ENCODE data around the gene POLR1G. TPM values are rescaled to one million over a fixed set of nuclear protein-coding genes. Genes with fewer than 3 reads are reported as not detected.
A peak's percentile ranks its signal among the peaks of the same experiment; 100 is the strongest.

The POLR1G gene
- total and polyA plus RNA-seq, 7 donors: 6.0 to 12.5 (median 8.8) TPM

- peak overlapping the region; percentile 95 for H3K27ac ChIP-seq
- DNase-seq: no peak
- H3K4me3 ChIP-seq: no peak overlapping the region
- no peak for ATAC-seq
- H3K36me3 ChIP-seq (ENCODE audit: insufficient read depth in 1 of 2, low read depth in 1 of 2): no peaks in the 10 kb centered on the region
- intact Hi-C loops (cut with DNase I): no loop called here
- 83 to 90% (median 90%) methylated on average over 9 of the region's 9 CpGs for WGBS, 3 donors
- no peak for TF ChIP-seq CTCF (IDR thresholded peaks at IDR 0.05)
- peaks cover 17% of the 10 kb centered on the region for H3K4me1 ChIP-seq
- no peaks in the 10 kb centered on the region for H3K9me3 ChIP-seq
- no peaks in the 10 kb centered on the region for H3K27me3 ChIP-seq (ENCODE audit: insufficient read depth in 3 of 3, low read length in 2 of 3)
Observed at GRCh38 chr19:45440873-45441654, 34.6 kb downstream of the POLR1G start.

- TF ChIP-seq CTCF (IDR thresholded peaks at IDR 0.05): no peak
- peak overlapping the region; percentile 85 for H3K27ac ChIP-seq
- intact Hi-C loops (cut with DNase I): no loop called here
- no peak for DNase-seq
- H3K9me3 ChIP-seq: no peaks in the 10 kb centered on the region
- H3K27me3 ChIP-seq (ENCODE audit: insufficient read depth in 3 of 3, low read length in 2 of 3): no peaks in the 10 kb centered on the region
- 79 to 84% (median 82%) methylated on average over 2 of the region's 2 CpGs for WGBS, 3 donors
- H3K4me1 ChIP-seq: peaks cover 17% of the 10 kb centered on the region
- no peak overlapping the region for H3K4me3 ChIP-seq
- ATAC-seq: no peak
- no peaks in the 10 kb centered on the region for H3K36me3 ChIP-seq (ENCODE audit: insufficient read depth in 1 of 2, low read depth in 1 of 2)
Observed at GRCh38 chr19:45442408-45442777, 35.9 kb downstream of the POLR1G start.

GRCh38 chr19:45442778-45443461, 36.5 kb downstream of the POLR1G start:
- TF ChIP-seq CTCF (IDR thresholded peaks at IDR 0.05): no peak
- peak overlapping the region; percentile 64 for H3K4me3 ChIP-seq
- no peaks in the 10 kb centered on the region for H3K9me3 ChIP-seq
- peak in 1 of 2 donors; percentile 51 for DNase-seq
- H3K27ac ChIP-seq: peak overlapping the region; percentile 85
- WGBS, 3 donors: 17 to 19% (median 18%) methylated on average over 15 of the region's 15 CpGs
- ATAC-seq: no peak
- intact Hi-C loops (cut with DNase I): no loop called here
- peaks cover 17% of the 10 kb centered on the region for H3K4me1 ChIP-seq
- H3K27me3 ChIP-seq (ENCODE audit: insufficient read depth in 3 of 3, low read length in 2 of 3): no peaks in the 10 kb centered on the region
- H3K36me3 ChIP-seq (ENCODE audit: insufficient read depth in 1 of 2, low read depth in 1 of 2): no peaks in the 10 kb centered on the region

- WGBS, 3 donors: 0 to 1% (median 0%) methylated on average over 46 to 49 of the region's 49 CpGs
- intact Hi-C loops (cut with DNase I): no loop called here
- peak; percentile 98 for DNase-seq
- Histone ChIP-seq H3K36me3 (ENCODE audit: insufficient read depth in 1 of 2, low read depth in 1 of 2) (no peaks in the 10 kb centered on the region), H3K27ac (peak overlapping the region; percentile 85), H3K9me3 (no peaks in the 10 kb centered on the region), H3K4me3 (peak overlapping the region; percentile 64), H3K4me1 (peaks cover 17% of the 10 kb centered on the region), H3K27me3 (ENCODE audit: insufficient read depth in 3 of 3, low read length in 2 of 3) (no peaks in the 10 kb centered on the region)
- ATAC-seq: peak; percentile 72 to 84 (median 80)
- no peak for TF ChIP-seq CTCF (IDR thresholded peaks at IDR 0.05)
Observed at GRCh38 chr19:45443462-45444317, 37.2 kb downstream of the POLR1G start.

All from psoas muscle (tissue), 8 donors.